Astrocyte (in vitro differentiated cells and primary cell): ENCODE data around the gene PLCB4. TPM values are rescaled to one million over a fixed set of nuclear protein-coding genes. Genes with fewer than 3 reads are reported as not detected.

Source experiments
- DNase-seq: peaks from one replicate; pipeline ENCODE4 v3.0.0-alpha.2; 2010; ENCODE audit warnings: low read depth
- FAIRE-seq: peaks from 2 replicates; lab custom pipeline; 2011; peaks lifted over from hg19 to GRCh38; lab: Jason Lieb, UNC
- H2AFZ ChIP-seq: 2 replicates; pipeline ENCODE4 v1.6.0; 2012; ENCODE audit warnings: low read depth, low read length, inconsistent platforms
- H3K27ac ChIP-seq: 2 replicates; pipeline ENCODE4 v1.5.1; 2011; ENCODE audit warnings: low read depth, low read length, inconsistent platforms
- H3K27me3 ChIP-seq: 2 replicates; pipeline ENCODE4 v1.6.0; 2011; ENCODE audit warnings: low read length, inconsistent platforms; ENCODE audit not compliant: insufficient read depth
- H3K36me3 ChIP-seq: 2 replicates; pipeline ENCODE4 v1.5.1; 2011; ENCODE audit warnings: low read length, inconsistent platforms; ENCODE audit not compliant: insufficient read depth
- H3K4me1 ChIP-seq: 2 replicates; pipeline ENCODE4 v1.5.1; 2011; ENCODE audit warnings: low read length, inconsistent platforms; ENCODE audit not compliant: insufficient read depth
- H3K4me2 ChIP-seq: 2 replicates; pipeline ENCODE4 v1.6.0; 2012; ENCODE audit warnings: low read length, inconsistent platforms
- H3K4me3 ChIP-seq: 2 replicates; pipeline ENCODE4 v1.5.1; 2011; ENCODE audit warnings: low read depth, mild to moderate bottlenecking, low read length, inconsistent platforms; ENCODE audit not compliant: insufficient read depth
- H3K79me2 ChIP-seq: 2 replicates; pipeline ENCODE4 v1.6.0; 2012; ENCODE audit warnings: mild to moderate bottlenecking, low read length, inconsistent platforms; ENCODE audit not compliant: insufficient read depth
- H3K9ac ChIP-seq: 2 replicates; pipeline ENCODE4 v1.6.0; 2012; ENCODE audit warnings: mild to moderate bottlenecking, low read length, inconsistent platforms
- H3K9me3 ChIP-seq: 2 replicates; pipeline ENCODE4 v1.5.1; 2012; ENCODE audit warnings: low read depth, mild to moderate bottlenecking, low read length, inconsistent platforms; ENCODE audit not compliant: insufficient read depth
- H4K20me1 ChIP-seq: 2 replicates; pipeline ENCODE4 v1.6.0; 2012; ENCODE audit warnings: low read length, inconsistent platforms; ENCODE audit not compliant: insufficient read depth
- H3K27ac Mint-ChIP-seq: one replicate; pipeline ENCODE4 v1.8.0; 2021; ENCODE audit warnings: mild to moderate bottlenecking, mixed read lengths; ENCODE audit not compliant: unreplicated experiment
- H3K27me3 Mint-ChIP-seq: one replicate; pipeline ENCODE4 v1.8.0; 2021; ENCODE audit warnings: low read depth, mixed read lengths; ENCODE audit not compliant: unreplicated experiment
- H3K36me3 Mint-ChIP-seq: one replicate; pipeline ENCODE4 v1.8.0; 2021; ENCODE audit warnings: low read depth, mixed read lengths; ENCODE audit not compliant: unreplicated experiment
- H3K4me1 Mint-ChIP-seq: one replicate; pipeline ENCODE4 v1.8.0; 2021; ENCODE audit warnings: low read depth, mixed read lengths; ENCODE audit not compliant: unreplicated experiment
- H3K4me3 Mint-ChIP-seq: one replicate; pipeline ENCODE4 v1.8.0; 2021; ENCODE audit warnings: mild to moderate bottlenecking, moderate library complexity, mixed read lengths; ENCODE audit not compliant: unreplicated experiment
- H3K9me3 Mint-ChIP-seq: one replicate; pipeline ENCODE4 v1.8.0; 2021; ENCODE audit warnings: mild to moderate bottlenecking, mixed read lengths; ENCODE audit not compliant: unreplicated experiment
- EZH2 ChIP-seq: IDR thresholded peaks from 2 replicates; pipeline ENCODE4 v1.6.1; 2012; ENCODE audit warnings: mild to moderate bottlenecking, low read length, inconsistent platforms; ENCODE audit not compliant: insufficient read depth
- total RNA-seq: library from RNA; stranded (reverse); gene quantifications from 2 replicates; pipeline ENCODE4 v1.2.1, GENCODE V29; 2021
- TF ChIP-seq, protein P1 (sequence below): IDR thresholded peaks from 2 replicates; pipeline ENCODE4 v1.5.1; 2011; ENCODE audit warnings: low read depth, mild to moderate bottlenecking, inconsistent platforms, low read length, moderate library complexity; ENCODE audit not compliant: insufficient read depth

Gene PLCB4
- total RNA-seq, 1 donor from 2014 or later, result 58.2 TPM

- TF ChIP-seq EZH2, result no peak
- TF ChIP-seq, protein P1, sequence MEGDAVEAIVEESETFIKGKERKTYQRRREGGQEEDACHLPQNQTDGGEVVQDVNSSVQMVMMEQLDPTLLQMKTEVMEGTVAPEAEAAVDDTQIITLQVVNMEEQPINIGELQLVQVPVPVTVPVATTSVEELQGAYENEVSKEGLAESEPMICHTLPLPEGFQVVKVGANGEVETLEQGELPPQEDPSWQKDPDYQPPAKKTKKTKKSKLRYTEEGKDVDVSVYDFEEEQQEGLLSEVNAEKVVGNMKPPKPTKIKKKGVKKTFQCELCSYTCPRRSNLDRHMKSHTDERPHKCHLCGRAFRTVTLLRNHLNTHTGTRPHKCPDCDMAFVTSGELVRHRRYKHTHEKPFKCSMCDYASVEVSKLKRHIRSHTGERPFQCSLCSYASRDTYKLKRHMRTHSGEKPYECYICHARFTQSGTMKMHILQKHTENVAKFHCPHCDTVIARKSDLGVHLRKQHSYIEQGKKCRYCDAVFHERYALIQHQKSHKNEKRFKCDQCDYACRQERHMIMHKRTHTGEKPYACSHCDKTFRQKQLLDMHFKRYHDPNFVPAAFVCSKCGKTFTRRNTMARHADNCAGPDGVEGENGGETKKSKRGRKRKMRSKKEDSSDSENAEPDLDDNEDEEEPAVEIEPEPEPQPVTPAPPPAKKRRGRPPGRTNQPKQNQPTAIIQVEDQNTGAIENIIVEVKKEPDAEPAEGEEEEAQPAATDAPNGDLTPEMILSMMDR, result no peak
Measured at GRCh38 chr20:9062066-9062465, 6.8 kb upstream of the PLCB4 start.

DNA sequence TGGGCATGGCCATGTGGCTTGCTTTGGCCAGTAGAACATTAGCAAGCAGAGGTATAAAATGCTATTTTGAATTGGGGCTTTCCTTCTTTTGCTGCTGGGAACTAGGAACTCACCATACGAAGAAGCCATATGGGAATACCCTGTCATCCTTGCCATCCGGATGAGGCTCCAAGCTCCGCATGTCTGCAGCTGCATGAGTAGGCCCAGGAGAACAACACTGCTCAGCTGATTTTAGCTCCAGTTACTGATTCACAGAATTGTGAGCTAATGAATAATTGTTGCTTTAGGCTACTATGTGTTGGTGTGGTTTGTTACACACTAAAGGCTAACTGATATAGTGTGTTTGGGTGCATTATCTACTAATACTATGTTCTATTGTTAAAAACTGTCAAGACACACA lies 2.7 kb upstream of the PLCB4 start:
- Mint-ChIP-seq H3K4me1 (peaks cover 10% of the 10 kb centered on the region), H3K27ac (peak overlapping the region; percentile 55), H3K9me3 (no peaks in the 10 kb centered on the region), H3K27me3 (no peaks in the 10 kb centered on the region), H3K36me3 (peaks cover 4% of the 10 kb centered on the region), H3K4me3 (no peak overlapping the region)
- DNase-seq (no peak), FAIRE-seq (no peak)
- peaks cover 6% of the 10 kb centered on the region for H3K4me1 ChIP-seq
- H2AFZ ChIP-seq, result no peak overlapping the region
- no peak overlapping the region for H3K4me2 ChIP-seq
- no peak overlapping the region for H3K27ac ChIP-seq
- H3K27me3 ChIP-seq, result no peaks in the 10 kb centered on the region
- no peaks in the 10 kb centered on the region for H4K20me1 ChIP-seq
- TF ChIP-seq, protein P1, result no peak
- no peak for TF ChIP-seq EZH2
- H3K9ac ChIP-seq, result no peak overlapping the region
- no peak overlapping the region for H3K4me3 ChIP-seq
- no peaks in the 10 kb centered on the region for H3K9me3 ChIP-seq
- no peaks in the 10 kb centered on the region for H3K36me3 ChIP-seq
- peaks cover 6% of the 10 kb centered on the region for H3K79me2 ChIP-seq

More at GRCh38 chr20:9062066-9062465, 6.8 kb upstream of the PLCB4 start:
- peaks cover 11% of the 10 kb centered on the region for H3K4me1 ChIP-seq
- no peak overlapping the region for H3K9ac ChIP-seq
- no peak for FAIRE-seq
- no peak overlapping the region for H3K4me3 Mint-ChIP-seq
- H3K4me2 ChIP-seq, result no peak overlapping the region
- no peak overlapping the region for H2AFZ ChIP-seq
- no peak overlapping the region for H3K27ac ChIP-seq
- peaks cover under 1% of the 10 kb centered on the region for H3K4me1 Mint-ChIP-seq
- H3K79me2 ChIP-seq, result no peaks in the 10 kb centered on the region
- H3K27me3 ChIP-seq, result no peaks in the 10 kb centered on the region
- H3K27me3 Mint-ChIP-seq, result no peaks in the 10 kb centered on the region
- peaks cover 2% of the 10 kb centered on the region for H3K36me3 Mint-ChIP-seq
- no peaks in the 10 kb centered on the region for H4K20me1 ChIP-seq
- DNase-seq, result no peak
- H3K4me3 ChIP-seq, result no peak overlapping the region
- H3K36me3 ChIP-seq, result no peaks in the 10 kb centered on the region
- no peaks in the 10 kb centered on the region for H3K9me3 Mint-ChIP-seq
- no peaks in the 10 kb centered on the region for H3K9me3 ChIP-seq
- no peak overlapping the region for H3K27ac Mint-ChIP-seq

DNA sequence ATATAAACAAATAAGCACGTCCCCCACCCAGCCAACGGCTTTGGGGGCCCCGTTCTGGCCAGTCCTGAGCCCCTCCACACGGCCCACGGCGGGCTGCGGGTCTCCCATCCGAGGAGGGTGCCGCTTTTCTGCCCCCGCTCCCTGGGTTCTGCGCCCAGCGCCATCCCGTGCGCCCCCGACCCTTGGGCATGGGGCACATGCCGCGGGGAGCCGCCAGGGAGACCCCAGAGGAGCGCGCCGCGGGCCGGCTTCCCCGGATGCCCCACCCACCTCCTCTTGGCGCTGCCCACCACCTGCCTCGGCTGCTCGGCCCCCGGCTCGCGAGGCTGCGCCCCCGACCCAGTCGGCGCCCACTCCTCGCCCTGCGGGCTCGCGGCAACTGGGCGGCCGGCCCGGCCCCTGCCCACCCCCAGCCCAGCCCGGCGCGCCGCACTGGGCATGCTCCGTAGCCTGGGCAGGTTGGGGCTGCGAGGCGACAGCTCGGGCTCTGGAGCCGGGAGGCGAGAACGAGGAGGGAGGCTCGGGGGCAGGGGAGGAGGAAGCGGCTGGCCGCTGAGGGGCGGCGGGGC lies 570 bp upstream of the PLCB4 start:
- H3K9me3 ChIP-seq, result no peaks in the 10 kb centered on the region
- peaks cover 4% of the 10 kb centered on the region for H3K36me3 Mint-ChIP-seq

More for the DNA sequence above, 570 bp upstream of the PLCB4 start:
- peaks cover 10% of the 10 kb centered on the region for H3K4me1 ChIP-seq
- peaks cover 6% of the 10 kb centered on the region for H3K79me2 ChIP-seq
- peak overlapping the region; percentile 66 for H3K9ac ChIP-seq
- DNase-seq, result peak; percentile 17
- Mint-ChIP-seq H3K27me3 (no peaks in the 10 kb centered on the region), H3K9me3 (no peaks in the 10 kb centered on the region), H3K27ac (peak overlapping the region; percentile 55), H3K4me1 (peaks cover 24% of the 10 kb centered on the region), H3K4me3 (peak overlapping the region; percentile 87)
- peak overlapping the region; percentile 74 for H2AFZ ChIP-seq
- FAIRE-seq, result no peak
- H3K36me3 ChIP-seq, result no peaks in the 10 kb centered on the region
- peak overlapping the region; percentile 93 for H3K4me2 ChIP-seq
- TF ChIP-seq, protein P1, result no peak
- no peak for TF ChIP-seq EZH2
- peak overlapping the region; percentile 18 for H3K27ac ChIP-seq
- H4K20me1 ChIP-seq, result no peaks in the 10 kb centered on the region
- H3K4me3 ChIP-seq, result peak overlapping the region; percentile 73
- H3K27me3 ChIP-seq, result no peaks in the 10 kb centered on the region
